GM19397 (cell line): ENCODE results near the gene TMEM163.

ENCODE experiments used
- ATAC-seq: cut with Tn5 transposase; IDR thresholded peaks from one replicate; pipeline ENCODE4 v1.9.1; 2021; ENCODE audit warnings: mild to moderate bottlenecking, moderate library complexity; ENCODE audit not compliant: unreplicated experiment

The TMEM163 gene

GRCh38 chr2:134462275-134462674 lies 256.5 kb downstream of the TMEM163 start:
- no peak for ATAC-seq

GRCh38 chr2:134461511-134461910 lies 257.3 kb downstream of the TMEM163 start:
- ATAC-seq: no peak

- no peak for ATAC-seq
These were observed 258.2 kb downstream of the TMEM163 start for GRCh38 chr2:134460583-134460998.

GRCh38 chr2:134459706-134460406 lies 258.9 kb downstream of the TMEM163 start:
- ATAC-seq: no peak

GRCh38 chr2:134458950-134459349 lies 259.9 kb downstream of the TMEM163 start:
- ATAC-seq: no peak

GRCh38 chr2:134458473-134458853 lies 260.3 kb downstream of the TMEM163 start:
- ATAC-seq: no peak

- ATAC-seq: no peak
These were observed 260.9 kb downstream of the TMEM163 start for GRCh38 chr2:134457765-134458472.

GRCh38 chr2:134457353-134457752 lies 261.4 kb downstream of the TMEM163 start:
- no peak for ATAC-seq

GRCh38 chr2:134455426-134455825 lies 263.4 kb downstream of the TMEM163 start:
- ATAC-seq: no peak

GRCh38 chr2:134454931-134455330 lies 263.9 kb downstream of the TMEM163 start:
- no peak for ATAC-seq

- no peak for ATAC-seq
These were observed 264.4 kb downstream of the TMEM163 start for GRCh38 chr2:134454426-134454825.

GRCh38 chr2:134453973-134454372 lies 264.8 kb downstream of the TMEM163 start:
- ATAC-seq: no peak

- no peak for ATAC-seq
These were observed 265.3 kb downstream of the TMEM163 start for GRCh38 chr2:134453476-134453875.

GRCh38 chr2:134452042-134452733 lies 266.6 kb downstream of the TMEM163 start:
- ATAC-seq: no peak

GRCh38 chr2:134451347-134451630 lies 267.5 kb downstream of the TMEM163 start:
- no peak for ATAC-seq

GRCh38 chr2:134449751-134450513 lies 268.9 kb downstream of the TMEM163 start:
- ATAC-seq: no peak

GRCh38 chr2:134449157-134449556 lies 269.6 kb downstream of the TMEM163 start:
- no peak for ATAC-seq

GRCh38 chr2:134448650-134449049 lies 270.1 kb downstream of the TMEM163 start:
- no peak for ATAC-seq

GRCh38 chr2:134447669-134448068 lies 271.1 kb downstream of the TMEM163 start:
- no peak for ATAC-seq

GRCh38 chr2:134446383-134447017 lies 272.3 kb downstream of the TMEM163 start:
- ATAC-seq: no peak

GRCh38 chr2:134445985-134446382 lies 272.8 kb downstream of the TMEM163 start:
- no peak for ATAC-seq
